ENCODE measurements around the gene TRMT112.
"Not testable (repeated sequence)": the region's sequence is repeated elsewhere in the genome, so short reads cannot be mapped to it uniquely, and the experiment has no call there.

Gene TRMT112

GRCh38 chr11:64327993-64328392 is 10.6 kb upstream of the TRMT112 start:
- no peak for DNase-seq

- no peak for DNase-seq
Observed at GRCh38 chr11:64327375-64327774, 10.0 kb upstream of the TRMT112 start.

- DNase-seq: no peak
Observed at GRCh38 chr11:64324692-64325469, 7.5 kb upstream of the TRMT112 start.

GRCh38 chr11:64323984-64324383 is 6.6 kb upstream of the TRMT112 start:
- DNase-seq: not testable (repeated sequence)

- no peak for DNase-seq
Observed at GRCh38 chr11:64323373-64323772, 6.0 kb upstream of the TRMT112 start.

- DNase-seq: no peak
Observed at GRCh38 chr11:64322925-64323260, 5.5 kb upstream of the TRMT112 start.

- DNase-seq: no peak
Observed at GRCh38 chr11:64321533-64321932, 4.2 kb upstream of the TRMT112 start.

GRCh38 chr11:64321026-64321425 is 3.7 kb upstream of the TRMT112 start:
- no peak for DNase-seq

- DNase-seq: no peak
Observed at GRCh38 chr11:64320556-64320955, 3.2 kb upstream of the TRMT112 start.

- DNase-seq: no peak
Observed at GRCh38 chr11:64318766-64319761, 1.7 kb upstream of the TRMT112 start.

- peak; percentile 98 for DNase-seq
Observed at GRCh38 chr11:64317961-64318765, 804 bp upstream of the TRMT112 start, which contains the start of gene PRDX5. Gene PRDX5, plus strand, starts transcription at chr11:64318121. Its CDS starts 95 bp downstream, at chr11:64318216.

GRCh38 chr11:64316672-64317324 is 561 bp downstream of the TRMT112 start:
- DNase-seq: peak; percentile 53

GRCh38 chr11:64315667-64316526 is 1.5 kb downstream of the TRMT112 start:
- DNase-seq: not testable (repeated sequence)

GRCh38 chr11:64314805-64315561 is 2.4 kb downstream of the TRMT112 start:
- DNase-seq: no peak

GRCh38 chr11:64314146-64314804 is 3.1 kb downstream of the TRMT112 start:
- no peak for DNase-seq

- no peak for DNase-seq
Observed at GRCh38 chr11:64313491-64314145, 3.7 kb downstream of the TRMT112 start.

- no peak for DNase-seq
Observed at GRCh38 chr11:64312947-64313346, 4.4 kb downstream of the TRMT112 start.

GRCh38 chr11:64307795-64308194 is 9.6 kb downstream of the TRMT112 start:
- not testable (repeated sequence) for DNase-seq

- no peak for DNase-seq
Observed at GRCh38 chr11:64306876-64307622, 10.3 kb downstream of the TRMT112 start.
